Measurements from ENCODE around the gene AATK. TPM values are rescaled to one million over a fixed set of nuclear protein-coding genes. Genes with fewer than 3 reads are reported as not detected.

The AATK gene
- total RNA-seq, 2 experiments from 2014 or later: 0.25 to 0.82 TPM

DNA sequence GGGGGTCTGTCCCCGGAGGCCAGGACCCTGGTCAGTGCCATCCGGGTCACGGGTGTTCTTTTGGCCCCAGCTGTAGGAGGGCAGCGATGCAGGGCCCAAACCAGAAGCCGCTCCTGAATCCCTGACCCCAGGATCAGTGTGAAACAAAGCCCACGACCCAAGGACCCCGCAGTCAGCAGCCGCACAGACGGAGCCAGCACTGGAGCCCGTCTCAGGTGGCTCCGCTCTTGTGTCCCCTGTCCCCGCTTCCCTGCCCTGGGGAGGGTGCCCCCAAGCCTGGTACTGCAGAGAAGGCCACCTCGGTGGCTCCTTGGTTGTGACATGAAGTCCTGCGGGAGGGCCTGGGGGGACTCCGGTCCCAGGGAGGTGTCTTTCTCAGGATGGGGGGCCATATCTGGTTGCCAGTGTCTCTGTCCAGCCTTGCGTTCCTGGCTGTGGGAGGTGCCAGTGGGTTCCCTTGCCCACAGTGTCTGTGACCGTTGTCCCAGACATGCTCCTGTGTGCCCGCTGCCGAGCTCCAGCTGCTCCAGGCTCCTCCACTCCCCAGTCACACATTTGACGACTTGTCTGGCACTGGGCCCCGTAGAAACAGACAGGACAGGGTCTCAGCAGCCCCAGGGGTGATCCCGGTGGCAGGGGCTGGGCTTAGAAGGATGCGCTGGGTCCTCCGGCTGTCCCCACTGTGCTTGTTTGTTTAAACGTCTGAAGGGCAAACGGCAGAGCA, 97.4 kb downstream of the AATK start:
- DNase-seq (no peak), ATAC-seq (ENCODE audit: poor library complexity) (no peak)
- H3K27me3 Mint-ChIP-seq: no peaks in the 10 kb centered on the region
- no peak overlapping the region for H3K27ac Mint-ChIP-seq
- Histone ChIP-seq H3K9me3 (ENCODE audit: control insufficient read depth in 1 of 2, insufficient read depth in 1 of 2, low read length in 2 of 2) (no peaks in the 10 kb centered on the region), H3K4me1 (ENCODE audit: insufficient read depth, low read length) (peaks cover 4% of the 10 kb centered on the region), H3K36me3 (ENCODE audit: insufficient read depth, low read length) (no peaks in the 10 kb centered on the region), H3K27ac (ENCODE audit: low read depth in 1 of 2, low read length in 2 of 2) (no peak overlapping the region), H3K27me3 (ENCODE audit: control insufficient read depth in 1 of 2, insufficient read depth in 2 of 2, low read length in 2 of 2) (no peaks in the 10 kb centered on the region), H3K4me3 (ENCODE audit: low read length) (no peak overlapping the region)
- no peaks in the 10 kb centered on the region for H3K9me3 Mint-ChIP-seq
- TF ChIP-seq CTCF (IDR thresholded peaks at IDR 0.05): no peak
- no peak overlapping the region for H3K4me3 Mint-ChIP-seq
- ChIA-PET POLR2A (no interaction called here), CTCF (interaction anchor here (0.6 kb wide), 1 partner anchor 553 kb away, joined by 4 read pairs; no protein-coding TSS in a partner anchor)
- intact Hi-C loops (cut with DNase I, micrococcal nuclease): no loop called here
- H3K4me1 Mint-ChIP-seq (ENCODE audit: low read depth): no peaks in the 10 kb centered on the region
- no peaks in the 10 kb centered on the region for H3K36me3 Mint-ChIP-seq (ENCODE audit: low read depth)

DNA sequence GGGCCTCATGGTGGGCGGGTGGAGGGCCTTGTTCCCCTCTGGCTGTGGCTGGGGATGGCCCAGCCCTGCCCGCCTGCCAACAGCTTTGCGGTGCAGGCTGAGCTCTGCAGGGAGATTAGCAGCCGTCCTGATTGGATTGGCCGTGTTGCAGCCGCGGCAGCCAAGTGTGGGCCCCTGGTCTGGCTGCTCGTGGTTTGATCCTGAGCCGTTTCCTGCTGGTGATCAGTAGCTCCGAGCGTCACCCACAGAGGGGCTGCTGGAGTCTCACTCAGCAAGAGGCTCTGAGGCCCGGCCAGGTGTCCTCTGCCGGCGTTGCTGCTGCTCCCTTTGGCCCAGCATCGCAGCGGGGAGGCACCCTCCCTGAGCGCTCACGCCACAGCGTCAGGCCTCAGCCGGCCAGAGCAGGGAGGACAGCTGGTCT, 98.6 kb downstream of the AATK start:
- Mint-ChIP-seq H3K9me3 (no peaks in the 10 kb centered on the region), H3K36me3 (ENCODE audit: low read depth) (no peaks in the 10 kb centered on the region), H3K27me3 (no peaks in the 10 kb centered on the region), H3K27ac (no peak overlapping the region), H3K4me3 (no peak overlapping the region), H3K4me1 (ENCODE audit: low read depth) (no peaks in the 10 kb centered on the region)
- Histone ChIP-seq H3K36me3 (ENCODE audit: insufficient read depth, low read length) (no peaks in the 10 kb centered on the region), H3K4me3 (ENCODE audit: low read length) (no peak overlapping the region), H3K27me3 (ENCODE audit: control insufficient read depth in 1 of 2, insufficient read depth in 2 of 2, low read length in 2 of 2) (no peaks in the 10 kb centered on the region), H3K4me1 (ENCODE audit: insufficient read depth, low read length) (peaks cover 7% of the 10 kb centered on the region), H3K9me3 (ENCODE audit: control insufficient read depth in 1 of 2, insufficient read depth in 1 of 2, low read length in 2 of 2) (no peaks in the 10 kb centered on the region), H3K27ac (ENCODE audit: low read depth in 1 of 2, low read length in 2 of 2) (no peak overlapping the region)
- CTCF ChIA-PET: no interaction called here
- no peak for DNase-seq
- TF ChIP-seq CTCF (IDR thresholded peaks at IDR 0.05): no peak
- no peak for ATAC-seq (ENCODE audit: poor library complexity)
- intact Hi-C loops (cut with DNase I, micrococcal nuclease): no loop called here
- POLR2A ChIA-PET: no interaction called here

Small RNA genes lying within 50 kb of the gene (microRNA-seq; reads per million reads assigned to microRNA genes)
- gene MIR1250 (ENCODE audit: borderline microRNAs expressed, borderline replicate concordance) (not detected), gene MIR3065 (ENCODE audit: borderline microRNAs expressed, borderline replicate concordance) (not detected), gene MIR338 (ENCODE audit: borderline microRNAs expressed, borderline replicate concordance) (not detected), gene MIR657 (ENCODE audit: borderline microRNAs expressed, borderline replicate concordance) (not detected)

Other genes starting within 250 kb of the AATK start
- gene CHMP6, start 174.4 kb downstream of the AATK start, total RNA-seq: 10 to 100 TPM; 11.5 to 13.3 TPM
- gene BAIAP2, start 131.1 kb downstream of the AATK start, total RNA-seq: 1 to 10 TPM; 4.2 to 4.9 TPM
- not detected for gene PVALEF, start 714 bp downstream of the AATK start, total RNA-seq
- 10 to 100 TPM; 11.2 to 12.3 TPM for gene CEP131, start 56.7 kb upstream of the AATK start, total RNA-seq
- 10 to 100 TPM; 68.2 to 74.4 TPM for gene TEPSIN, start 72.8 kb upstream of the AATK start, total RNA-seq
- gene NDUFAF8, start 73.1 kb upstream of the AATK start, total RNA-seq: 10 to 100 TPM; 34.6 to 38.6 TPM
- 10 to 100 TPM; 22.8 to 26.4 TPM for gene SLC38A10, start 129.1 kb upstream of the AATK start, total RNA-seq
- gene BAHCC1, start 229.2 kb upstream of the AATK start, total RNA-seq: under 1 TPM; 0.20 to 0.41 TPM